HG03565 (cell line): ENCODE data around the gene MGRN1.

Experiments
- ATAC-seq: cut with Tn5 transposase; IDR thresholded peaks from one replicate; pipeline ENCODE4 v1.9.1; 2021; ENCODE audit warnings: mild to moderate bottlenecking, moderate library complexity; ENCODE audit not compliant: unreplicated experiment

The MGRN1 gene

DNA sequence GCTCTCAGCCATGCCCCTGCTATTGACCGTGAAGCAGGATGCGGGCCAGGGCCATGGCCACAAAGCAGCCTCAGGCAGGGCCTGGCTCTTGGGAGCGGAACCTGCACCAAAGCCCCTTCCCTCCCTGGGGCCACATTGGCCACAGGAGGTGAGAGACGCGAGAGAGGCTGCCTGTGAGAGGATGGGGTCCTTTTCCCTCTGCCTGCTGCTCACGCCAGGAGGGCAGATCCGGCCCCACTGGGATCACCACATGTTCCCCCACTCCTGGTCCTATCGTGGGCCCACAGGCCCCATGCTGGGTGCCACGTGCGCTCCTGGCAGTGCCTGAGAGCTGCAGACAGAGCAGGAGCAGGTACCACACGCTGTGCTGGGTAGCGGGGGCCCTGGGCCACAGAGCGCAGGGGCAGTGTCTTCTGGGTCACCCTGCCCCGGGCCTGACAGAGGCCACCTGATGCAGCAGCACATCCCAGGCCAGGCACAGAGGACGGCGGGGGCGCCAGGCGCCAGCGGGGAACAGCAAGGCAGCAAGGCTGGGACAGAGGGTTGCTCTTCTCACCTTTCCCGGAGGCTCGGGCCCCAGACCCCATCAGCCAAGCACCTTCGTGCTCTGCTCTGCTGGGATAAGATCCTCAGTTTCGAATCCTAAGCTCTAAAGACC, 59.6 kb downstream of the MGRN1 start:
- no peak for ATAC-seq

DNA sequence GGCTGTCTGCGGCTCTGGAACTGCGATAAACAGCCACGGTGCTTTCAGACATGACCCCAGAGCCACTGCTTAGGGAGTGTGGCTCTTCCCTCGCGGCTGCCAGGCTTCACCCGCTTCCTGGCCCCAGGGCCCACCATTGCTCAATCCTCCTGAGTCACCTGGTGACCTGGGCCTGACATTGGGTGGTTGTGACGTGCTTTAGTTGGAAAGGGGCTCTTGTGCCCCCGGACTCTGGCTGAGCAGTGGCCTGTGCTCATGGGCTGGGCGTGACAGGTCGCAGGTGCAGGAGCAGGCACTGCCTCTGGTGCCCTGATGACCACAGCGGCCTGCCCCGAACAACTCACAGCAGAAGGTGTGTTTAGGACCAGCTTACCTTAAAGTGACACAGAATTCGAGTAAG, 60.1 kb downstream of the MGRN1 start:
- no peak for ATAC-seq

DNA sequence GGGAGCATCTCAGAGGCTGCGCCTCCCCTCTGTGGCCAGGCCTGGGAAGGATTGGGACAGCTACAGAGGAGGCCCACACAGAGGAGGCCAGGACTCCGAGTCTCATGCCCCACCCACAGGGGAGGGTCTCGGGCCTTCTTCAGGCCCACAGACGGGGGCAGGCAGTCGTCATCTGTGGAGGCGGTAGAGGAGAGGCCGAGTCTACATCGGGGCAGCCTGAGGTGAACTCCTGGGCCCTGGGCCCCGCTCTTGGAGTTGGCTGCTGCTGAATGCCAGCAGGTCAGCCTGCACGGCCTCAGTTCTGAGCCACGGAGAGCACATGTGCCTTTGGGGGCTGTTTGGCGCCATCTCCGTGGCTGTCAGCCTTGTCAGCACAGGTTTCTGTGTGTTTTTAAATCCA, 60.7 kb downstream of the MGRN1 start:
- no peak for ATAC-seq

DNA sequence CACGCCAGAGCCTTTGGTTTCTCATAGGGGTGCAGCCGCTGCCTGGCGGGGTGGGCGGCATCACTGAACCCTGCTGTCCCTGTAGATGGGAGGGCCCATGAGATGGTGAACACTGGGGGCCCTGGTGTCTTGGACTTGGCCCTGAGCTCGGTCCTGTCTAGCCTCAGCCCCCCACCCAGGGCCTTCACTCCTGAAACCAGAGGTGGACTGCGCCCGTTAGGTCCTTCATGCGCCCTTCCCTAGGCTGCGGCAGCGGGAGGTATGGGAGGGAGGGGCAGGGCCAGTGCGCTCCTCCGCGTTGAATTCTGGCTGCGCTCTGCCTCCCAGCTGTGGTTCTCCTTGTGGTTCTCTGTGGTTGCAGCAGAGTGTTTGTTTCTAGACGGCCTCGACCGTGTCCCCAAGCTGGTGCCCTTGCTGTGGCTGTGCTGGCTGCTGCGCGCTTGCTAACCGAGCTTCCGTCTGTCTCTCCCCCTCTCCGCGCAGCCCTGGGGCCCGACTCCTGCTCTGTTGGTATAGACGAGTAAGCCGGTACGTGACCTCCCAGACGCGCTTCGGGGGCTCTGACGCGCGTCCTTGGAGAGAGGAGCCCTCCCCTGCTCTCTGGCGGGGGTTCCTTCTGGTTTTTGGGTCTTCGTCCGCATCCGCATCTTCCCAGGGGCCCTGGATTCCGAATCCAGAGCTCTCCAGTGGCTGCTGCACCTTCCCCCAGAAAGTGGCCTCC, 61.3 kb downstream of the MGRN1 start:
- ATAC-seq: no peak

DNA sequence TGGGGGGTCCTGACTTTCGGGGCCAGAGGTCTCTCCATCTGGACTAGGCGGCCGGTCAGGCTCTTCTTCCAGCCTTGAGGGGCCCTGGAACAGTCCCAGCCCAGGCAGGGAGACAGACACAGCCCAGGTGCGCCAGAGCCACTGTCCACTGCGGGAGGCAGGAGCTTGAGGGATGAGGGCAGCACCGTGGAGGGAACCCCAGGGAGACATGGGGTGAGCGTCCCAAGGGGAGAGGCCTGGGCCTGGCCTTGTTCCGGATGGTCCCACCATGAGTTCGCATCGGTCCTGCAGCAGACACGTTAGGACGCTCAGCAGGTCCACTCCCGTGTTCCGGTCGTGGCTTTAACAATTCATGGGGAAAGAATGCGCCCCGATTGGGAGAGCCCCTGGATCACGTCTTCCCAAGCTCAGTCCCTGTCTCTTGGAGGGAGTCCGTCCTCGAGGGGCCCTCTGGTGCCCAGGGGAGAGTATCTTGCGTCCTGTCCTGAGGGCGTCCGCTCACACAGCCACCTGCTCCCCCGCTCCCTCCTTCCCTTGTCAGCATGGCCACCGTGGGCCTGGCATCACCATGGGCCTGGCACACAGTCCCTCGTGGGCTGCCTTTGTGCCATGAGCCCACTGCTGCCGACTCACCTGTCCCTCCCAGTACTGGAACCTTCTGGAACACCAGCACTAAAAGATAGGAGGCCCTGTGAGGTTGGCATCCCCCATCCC, 62.0 kb downstream of the MGRN1 start:
- ATAC-seq: no peak

DNA sequence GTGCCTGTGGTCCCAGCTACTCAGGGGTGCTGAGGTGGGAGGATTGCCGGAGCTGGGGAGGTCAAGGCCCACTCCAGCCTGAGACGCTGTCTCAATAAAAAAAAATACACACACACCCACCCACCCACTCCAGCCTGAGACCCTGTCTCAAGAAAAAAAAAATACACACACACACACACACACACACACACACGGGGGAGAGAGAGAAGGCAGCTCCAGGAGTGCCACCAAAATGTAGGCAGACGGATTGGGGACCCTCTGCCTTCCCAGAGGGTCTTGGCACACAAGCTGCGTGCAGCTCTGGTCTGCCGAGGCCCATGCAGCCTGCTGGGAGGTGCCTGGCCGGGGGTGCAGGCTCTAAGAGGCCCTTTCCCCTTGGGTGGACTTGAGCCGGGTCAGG, 62.8 kb downstream of the MGRN1 start:
- ATAC-seq: no peak

DNA sequence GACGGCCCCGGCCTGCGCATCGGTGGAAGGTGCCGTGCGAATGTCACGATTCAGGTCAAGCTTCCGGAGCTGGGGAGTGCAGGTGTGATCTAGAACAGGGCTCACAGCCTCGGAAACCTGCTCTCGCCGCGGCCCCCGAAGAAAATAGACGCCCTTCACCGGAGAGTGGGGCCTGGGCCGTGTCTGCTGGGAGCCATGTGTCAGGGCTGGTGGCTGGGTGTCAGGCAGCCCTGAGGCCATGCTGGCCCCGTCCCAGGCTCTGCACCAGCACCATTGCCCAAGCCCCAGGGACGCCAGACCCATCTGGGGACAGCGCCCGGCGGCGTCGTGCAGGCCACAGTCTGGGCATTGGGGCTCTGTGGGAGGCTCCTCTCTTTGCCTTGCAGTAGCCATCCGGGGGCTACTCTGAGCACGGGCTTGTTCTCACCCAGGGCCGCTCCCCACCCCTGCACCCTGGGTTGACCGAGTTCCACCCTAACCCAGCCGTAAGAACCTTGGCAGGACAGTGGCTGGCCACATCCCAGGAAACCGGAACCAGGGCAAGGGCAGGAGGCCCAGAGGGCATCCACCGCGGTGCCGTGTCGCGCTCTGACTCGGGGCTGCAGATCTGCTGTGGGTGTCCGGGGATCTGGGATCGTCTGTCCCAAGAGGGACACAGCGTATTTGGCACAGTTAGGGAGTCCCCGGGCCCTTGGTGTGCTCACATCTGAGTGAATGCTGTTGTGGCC, 63.5 kb downstream of the MGRN1 start:
- no peak for ATAC-seq

DNA sequence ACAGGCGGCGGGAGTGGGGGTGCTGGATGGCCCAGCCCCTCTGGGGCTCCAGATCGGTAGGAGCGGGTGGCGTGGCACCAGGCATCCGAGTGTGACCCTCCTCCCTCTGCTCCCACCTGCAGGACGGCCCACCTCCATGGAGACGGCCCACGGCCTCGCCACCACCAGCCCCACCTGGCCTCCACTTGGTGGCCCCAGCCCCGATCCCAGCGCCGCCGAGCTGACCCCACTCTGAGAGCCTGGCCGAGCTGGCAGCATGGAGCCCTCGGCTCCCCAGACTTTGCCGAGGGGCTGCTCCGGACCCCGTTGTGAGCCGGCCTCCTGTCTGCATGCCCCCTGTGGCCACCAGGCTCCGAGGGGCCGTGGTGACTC, 64.0 kb downstream of the MGRN1 start:
- ATAC-seq: no peak

DNA sequence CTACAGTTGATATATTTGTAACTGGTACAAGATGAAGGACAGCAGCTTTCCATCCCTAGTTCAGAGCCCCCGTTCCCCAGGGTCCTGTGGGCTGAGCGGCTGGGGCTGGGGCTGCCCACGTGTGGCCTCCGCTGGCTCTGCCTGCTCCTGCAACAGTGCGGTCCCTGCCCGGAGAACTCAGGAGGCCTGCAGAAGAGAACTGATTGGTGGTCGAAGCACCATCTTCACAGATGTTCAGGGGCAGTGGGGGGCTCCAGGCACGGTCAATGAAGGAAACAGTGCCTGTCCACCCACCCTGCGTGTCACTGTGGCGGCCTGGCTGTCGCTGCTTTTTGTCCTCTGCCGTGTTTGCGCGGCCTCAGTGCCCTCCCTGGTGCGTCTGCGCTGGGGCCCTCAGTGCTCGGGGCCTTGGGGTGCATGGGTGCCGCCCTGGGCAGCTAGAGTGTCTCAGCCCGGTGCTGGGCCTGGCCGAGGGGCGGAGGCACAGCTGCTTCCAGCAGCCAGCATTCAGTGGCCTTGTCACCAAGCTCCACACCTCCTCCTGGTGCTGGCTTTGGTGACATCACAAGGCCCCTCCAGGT, 64.6 kb downstream of the MGRN1 start:
- no peak for ATAC-seq

DNA sequence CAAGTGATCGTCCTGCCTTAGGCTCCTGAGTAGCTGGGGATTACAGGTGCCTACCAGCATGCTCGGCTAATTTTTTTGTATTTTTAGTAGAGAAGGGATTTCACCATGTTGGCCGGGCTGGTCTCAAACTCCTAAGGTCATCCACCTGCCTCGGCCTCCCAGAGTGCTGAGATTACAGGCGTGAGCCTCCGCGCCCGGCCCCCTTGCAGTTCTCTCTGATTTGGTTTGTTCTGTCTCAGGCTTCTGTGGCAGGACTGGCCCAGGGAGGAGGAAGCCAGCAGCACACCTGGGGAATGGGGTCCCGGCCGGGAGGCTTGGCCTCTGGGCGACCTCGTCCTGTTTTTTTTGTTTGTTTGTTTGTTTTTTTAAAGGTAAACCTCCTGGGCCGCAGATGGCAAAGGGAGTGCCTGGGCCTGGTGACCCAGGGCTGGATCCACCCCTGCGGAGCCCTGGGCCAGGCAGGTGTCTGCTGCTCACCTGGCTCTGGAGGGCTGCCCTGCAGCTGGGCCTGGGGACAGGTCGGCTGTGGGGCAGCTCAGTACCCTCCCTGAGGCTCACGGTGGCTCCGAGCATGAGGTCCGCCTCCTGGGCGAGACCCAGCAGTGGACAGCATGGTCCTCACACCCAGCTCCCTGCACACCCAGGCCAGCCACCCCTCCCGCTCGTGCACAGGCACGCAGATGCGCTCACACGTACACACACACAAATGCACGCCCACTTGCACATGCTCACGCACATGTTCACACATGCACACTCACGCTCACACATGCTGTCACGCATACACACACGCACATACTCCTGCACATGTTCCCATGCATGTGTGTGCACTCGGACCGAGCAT, 65.5 kb downstream of the MGRN1 start:
- ATAC-seq: no peak

DNA sequence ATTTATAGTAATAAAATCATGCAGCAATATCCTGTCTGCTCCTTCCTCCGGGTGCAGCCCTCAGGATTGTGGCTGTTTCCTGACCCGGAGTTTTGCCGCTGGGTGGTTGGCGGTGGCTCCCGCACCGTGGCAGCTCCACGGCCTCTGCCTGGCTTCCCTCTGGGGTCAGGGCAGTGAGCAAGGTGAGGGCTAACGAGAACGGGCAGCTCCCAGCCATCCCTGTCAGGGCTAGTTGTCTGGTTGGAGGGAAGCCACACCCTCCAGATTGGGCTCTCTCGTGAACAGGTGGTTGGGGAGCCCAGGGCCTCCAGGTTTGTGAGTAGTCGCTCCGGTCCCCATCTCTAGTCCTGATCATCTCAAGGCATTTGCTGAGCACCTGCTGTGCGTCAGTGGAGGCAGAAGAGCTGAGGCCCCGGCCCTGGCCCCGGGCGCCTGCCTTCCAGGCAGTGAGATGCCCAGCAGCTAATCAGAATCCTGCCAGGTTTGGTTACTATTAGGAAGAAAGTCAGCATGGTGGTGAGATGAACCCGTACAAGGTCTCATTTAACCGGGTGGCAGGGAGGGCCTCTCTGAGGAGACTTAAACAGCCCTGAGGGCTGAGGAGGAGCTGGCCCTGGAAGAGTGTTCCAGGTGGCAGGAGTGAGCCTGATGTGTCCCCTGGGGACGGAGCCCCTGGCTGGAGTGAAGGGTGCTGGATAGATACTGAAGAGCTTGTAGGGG, 66.5 kb downstream of the MGRN1 start:
- ATAC-seq: no peak

DNA sequence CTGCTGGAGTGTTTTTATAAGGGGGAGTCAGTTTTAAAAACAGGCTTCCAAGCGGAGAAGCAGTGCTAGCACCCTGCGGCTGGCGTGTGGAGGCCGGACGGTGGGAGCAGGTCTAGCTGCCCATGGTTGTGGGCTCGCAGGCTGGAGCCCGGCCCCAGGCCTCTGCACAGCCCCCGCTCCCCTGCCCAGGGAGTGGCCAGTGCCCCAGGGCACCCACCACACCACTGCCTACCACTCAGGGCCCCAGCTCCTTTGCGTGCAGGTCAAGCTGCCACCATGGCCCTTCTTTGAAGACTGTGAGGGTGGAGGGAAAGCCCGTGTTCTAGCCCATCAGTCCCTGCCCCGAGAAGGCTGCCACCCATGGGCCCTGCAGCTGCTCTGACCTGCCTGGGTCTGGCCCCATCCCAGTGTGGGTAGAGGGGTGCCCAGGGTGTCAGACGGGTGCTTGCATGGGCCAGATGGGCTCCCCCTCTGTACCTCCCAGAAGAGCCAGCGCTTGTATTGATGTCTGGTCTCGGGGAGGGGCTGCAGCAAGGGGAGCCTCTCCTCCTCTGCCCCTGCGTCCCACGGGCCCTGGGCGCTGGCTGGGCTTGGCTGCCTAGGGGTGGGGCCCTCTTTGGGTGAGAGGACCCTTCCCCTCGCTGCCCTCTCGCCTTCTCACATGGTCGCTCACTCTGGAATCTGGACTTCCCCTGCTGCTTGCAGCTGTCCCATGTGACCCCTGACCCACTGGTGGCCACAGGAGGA, 67.2 kb downstream of the MGRN1 start:
- ATAC-seq: no peak

DNA sequence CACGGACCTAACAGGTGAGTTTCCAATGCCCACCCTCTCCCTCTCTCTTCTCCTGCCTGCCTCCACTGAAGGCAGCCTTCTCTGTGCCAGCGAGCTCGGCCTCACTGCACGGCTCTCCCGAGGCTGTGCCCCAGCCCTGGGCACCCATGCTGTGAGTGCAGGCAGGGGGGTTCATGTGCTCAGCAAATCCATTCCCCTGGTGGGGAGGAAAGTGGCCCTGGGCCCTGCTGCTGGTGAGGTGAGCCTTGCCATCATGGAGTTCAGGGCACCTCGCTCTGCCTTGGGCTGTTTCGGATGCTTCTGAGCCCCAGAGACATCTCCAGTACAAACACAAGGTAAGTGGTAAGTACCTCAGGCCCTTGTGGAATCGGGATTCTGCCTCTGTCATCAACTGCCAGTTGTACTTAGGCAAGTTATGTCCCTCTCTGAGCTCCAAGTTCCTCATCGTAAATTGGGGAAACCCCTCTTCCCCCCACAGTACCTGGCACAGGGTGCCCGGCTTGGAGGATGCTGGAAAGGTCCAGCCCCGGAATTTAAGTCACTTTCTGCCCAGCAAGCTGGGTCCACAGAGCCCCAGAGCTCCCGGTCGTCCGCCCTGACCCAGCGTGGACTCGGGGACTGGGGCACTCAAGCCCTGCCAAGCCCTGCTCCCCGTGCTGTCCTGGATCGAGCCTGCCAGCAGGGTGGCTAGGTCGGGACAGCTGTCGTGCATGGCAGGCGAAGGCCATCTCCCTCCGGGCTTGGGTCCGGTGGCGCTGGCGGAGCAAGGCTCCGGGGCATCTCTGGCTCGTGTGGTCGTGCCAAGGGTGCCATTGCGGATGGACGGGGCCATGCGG, 68.1 kb downstream of the MGRN1 start:
- ATAC-seq: peak; percentile 1

DNA sequence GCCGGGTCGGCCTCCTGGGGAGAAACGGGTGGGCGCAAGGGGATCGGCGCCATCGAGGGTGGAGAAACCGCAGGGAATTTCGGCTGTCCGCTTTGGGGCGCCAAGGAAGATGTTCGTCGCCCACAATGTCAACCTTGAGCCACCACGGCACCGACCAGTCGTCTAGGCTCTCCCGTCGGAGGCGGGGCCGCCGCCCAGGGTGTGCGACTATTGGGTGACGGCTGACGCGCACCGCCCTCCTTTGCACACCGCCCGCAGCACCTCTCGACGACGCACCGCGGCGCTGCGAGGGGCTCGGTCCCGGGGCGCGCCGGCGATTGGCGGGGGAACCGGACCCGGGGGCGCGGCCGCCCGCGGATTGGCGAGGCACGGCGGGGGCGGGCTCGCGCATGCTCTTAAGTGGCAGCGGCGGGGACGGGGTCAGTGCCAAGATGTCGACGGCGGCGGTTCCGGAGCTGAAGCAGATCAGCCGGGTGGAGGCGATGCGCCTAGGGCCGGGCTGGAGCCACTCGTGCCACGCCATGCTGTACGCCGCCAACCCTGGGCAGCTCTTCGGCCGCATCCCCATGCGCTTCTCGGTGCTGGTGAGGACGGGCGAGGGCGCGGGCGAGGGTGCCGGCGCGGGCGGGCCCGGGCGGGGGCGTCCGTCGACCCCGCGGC, 68.8 kb downstream of the MGRN1 start, which contains the start of gene NUDT16L1:
TSS of gene NUDT16L1 (plus strand) at position 267 of the 660 bp plus-strand sequence. CDS start at position 432, 165 bp downstream.
- ATAC-seq: peak; percentile 94

DNA sequence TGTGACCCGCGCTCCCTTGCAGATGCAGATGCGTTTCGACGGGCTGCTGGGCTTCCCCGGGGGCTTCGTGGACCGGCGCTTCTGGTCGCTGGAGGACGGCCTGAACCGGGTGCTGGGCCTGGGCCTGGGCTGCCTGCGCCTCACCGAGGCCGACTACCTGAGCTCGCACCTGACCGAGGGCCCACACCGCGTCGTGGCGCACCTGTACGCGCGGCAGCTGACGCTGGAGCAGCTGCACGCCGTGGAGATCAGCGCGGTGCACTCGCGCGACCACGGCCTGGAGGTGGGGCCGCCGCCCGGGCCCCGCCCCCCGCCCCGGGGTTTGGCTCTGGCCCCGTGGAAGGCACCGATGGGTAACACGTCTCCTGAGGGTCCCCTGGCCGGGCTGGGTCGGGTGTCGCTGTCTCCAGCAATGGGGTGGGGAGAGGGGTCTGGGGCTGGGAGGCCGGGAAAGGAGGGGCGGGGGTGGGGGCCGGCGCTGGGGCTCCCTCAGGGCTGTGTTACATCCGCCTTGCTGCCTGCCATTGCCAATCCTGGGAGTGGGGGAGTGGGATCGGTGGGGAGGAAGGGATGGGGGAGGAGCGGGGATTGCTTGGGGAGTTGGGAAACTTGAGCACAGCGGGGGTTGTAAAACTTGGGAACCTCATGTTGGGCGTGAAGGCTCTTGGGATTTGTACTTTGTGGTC, 69.5 kb downstream of the MGRN1 start:
- ATAC-seq: no peak

DNA sequence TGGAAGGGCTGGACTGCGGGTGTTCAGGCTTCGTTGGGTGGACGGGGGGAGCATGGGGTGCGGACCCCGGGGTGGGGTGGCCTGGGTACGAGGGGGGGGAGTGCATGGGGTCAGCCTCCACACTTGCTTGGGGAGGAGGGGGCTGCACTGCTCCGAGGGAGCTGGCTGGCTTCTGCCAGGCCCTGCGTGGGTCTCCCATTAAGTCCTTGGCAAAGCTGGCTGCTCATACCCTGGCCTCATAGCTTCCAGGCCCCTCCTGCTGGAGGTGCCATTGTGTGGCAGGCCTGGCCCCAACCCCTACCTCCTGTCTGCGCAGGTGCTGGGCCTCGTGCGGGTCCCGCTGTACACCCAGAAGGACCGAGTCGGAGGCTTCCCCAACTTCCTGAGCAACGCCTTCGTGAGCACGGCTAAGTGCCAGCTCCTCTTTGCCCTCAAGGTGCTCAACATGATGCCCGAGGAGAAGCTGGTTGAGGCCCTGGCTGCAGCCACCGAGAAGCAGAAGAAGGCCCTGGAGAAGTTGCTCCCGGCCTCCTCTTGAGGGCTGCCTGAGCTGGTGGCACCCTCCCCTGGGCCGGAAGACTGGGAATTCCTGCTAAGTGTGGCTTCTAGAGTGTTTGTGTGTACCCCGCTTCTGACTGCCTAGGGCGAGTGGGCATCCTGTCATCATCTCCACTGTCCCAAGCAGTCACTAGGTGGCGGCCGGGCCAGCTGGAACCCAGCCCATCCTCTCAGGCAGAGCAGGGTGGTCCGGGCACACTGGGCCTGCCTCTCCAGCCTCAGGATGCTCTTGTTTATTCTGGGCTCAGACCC, 70.2 kb downstream of the MGRN1 start:
- no peak for ATAC-seq
